GM10248 (cell line): ENCODE data around the gene MCF2L.

Experiments used
- CTCF ChIA-PET: fragments of 300-600 bp; sonication (Branson Sonifier 250); formaldehyde crosslinking; extraction: SDS; loops from one replicate; lab custom pipeline; 2021; ENCODE audit warnings: antibody characterized with exemption; lab: Yijun Ruan, JAX
- POLR2A ChIA-PET: fragments of 350-650 bp; sonication (Branson Sonifier 250); formaldehyde crosslinking; extraction: SDS; loops from one replicate; lab custom pipeline; 2020; ENCODE audit warnings: antibody characterized with exemption; lab: Yijun Ruan, JAX
- DNase-seq: peaks from one replicate; pipeline ENCODE4 v3.0.0; 2012; ENCODE audit errors: extremely low spot score
- TF ChIP-seq, protein P1 (sequence below): IDR thresholded peaks from 2 replicates; pipeline ENCODE4 v1.5.1; 2012; ENCODE audit warnings: mild to moderate bottlenecking, low read depth; ENCODE audit errors: extremely low read depth, missing control alignments, control extremely low read depth

The MCF2L gene

DNA sequence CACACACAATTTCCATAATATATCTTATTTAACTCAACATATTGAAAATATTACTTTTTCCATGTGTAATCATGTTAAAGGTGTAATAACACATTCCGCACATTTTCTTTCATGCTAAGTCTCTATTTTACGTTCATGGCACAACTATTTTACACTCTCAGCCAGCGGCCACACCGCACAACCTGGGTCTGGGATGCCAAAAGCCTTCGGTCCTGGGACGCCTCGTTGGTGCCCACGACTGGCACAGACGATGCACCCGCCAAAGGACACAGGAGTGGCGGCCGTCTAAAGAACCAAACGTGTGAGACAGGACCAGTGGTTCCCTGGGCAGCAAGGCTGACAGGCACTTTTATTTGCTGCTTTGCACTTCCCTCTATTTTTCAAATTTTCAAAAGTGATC is 179.4 kb downstream of the MCF2L start:
- POLR2A ChIA-PET: no interaction called here
- TF ChIP-seq, protein P1, sequence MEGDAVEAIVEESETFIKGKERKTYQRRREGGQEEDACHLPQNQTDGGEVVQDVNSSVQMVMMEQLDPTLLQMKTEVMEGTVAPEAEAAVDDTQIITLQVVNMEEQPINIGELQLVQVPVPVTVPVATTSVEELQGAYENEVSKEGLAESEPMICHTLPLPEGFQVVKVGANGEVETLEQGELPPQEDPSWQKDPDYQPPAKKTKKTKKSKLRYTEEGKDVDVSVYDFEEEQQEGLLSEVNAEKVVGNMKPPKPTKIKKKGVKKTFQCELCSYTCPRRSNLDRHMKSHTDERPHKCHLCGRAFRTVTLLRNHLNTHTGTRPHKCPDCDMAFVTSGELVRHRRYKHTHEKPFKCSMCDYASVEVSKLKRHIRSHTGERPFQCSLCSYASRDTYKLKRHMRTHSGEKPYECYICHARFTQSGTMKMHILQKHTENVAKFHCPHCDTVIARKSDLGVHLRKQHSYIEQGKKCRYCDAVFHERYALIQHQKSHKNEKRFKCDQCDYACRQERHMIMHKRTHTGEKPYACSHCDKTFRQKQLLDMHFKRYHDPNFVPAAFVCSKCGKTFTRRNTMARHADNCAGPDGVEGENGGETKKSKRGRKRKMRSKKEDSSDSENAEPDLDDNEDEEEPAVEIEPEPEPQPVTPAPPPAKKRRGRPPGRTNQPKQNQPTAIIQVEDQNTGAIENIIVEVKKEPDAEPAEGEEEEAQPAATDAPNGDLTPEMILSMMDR: no peak
- CTCF ChIA-PET: no interaction called here
- no peak for DNase-seq

DNA sequence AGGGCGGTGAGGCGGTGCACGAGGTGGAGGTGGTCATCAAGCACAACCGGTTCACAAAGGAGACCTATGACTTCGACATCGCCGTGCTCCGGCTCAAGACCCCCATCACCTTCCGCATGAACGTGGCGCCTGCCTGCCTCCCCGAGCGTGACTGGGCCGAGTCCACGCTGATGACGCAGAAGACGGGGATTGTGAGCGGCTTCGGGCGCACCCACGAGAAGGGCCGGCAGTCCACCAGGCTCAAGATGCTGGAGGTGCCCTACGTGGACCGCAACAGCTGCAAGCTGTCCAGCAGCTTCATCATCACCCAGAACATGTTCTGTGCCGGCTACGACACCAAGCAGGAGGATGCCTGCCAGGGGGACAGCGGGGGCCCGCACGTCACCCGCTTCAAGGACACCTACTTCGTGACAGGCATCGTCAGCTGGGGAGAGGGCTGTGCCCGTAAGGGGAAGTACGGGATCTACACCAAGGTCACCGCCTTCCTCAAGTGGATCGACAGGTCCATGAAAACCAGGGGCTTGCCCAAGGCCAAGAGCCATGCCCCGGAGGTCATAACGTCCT is 180.0 kb downstream of the MCF2L start:
- no peak for DNase-seq
- CTCF ChIA-PET: no interaction called here
- TF ChIP-seq, protein P1: no peak
- POLR2A ChIA-PET: no interaction called here
